CD14-positive monocyte (primary cell): ENCODE results near the gene AVP. TPM values are rescaled to one million over a fixed set of nuclear protein-coding genes. Genes with fewer than 3 reads are reported as not detected.
A peak's percentile ranks its signal among the peaks of the same experiment; 100 is the strongest.

Experiments
- DNase-seq, 3 donors: peaks; one replicate each; pipeline ENCODE4 v3.0.0-alpha.2; 2011 to 2022
- H2AFZ ChIP-seq: 2 replicates; pipeline ENCODE4 v1.6.0; 2012; ENCODE audit warnings: mild to moderate bottlenecking, low read depth, low read length, inconsistent platforms; ENCODE audit not compliant: insufficient read depth, poor library complexity, severe bottlenecking
- H3K27ac ChIP-seq, 2 donors: 1 replicate in 1 of 2; 2 replicates in 1 of 2; pipeline ENCODE4 v1.5.1; 2012 to 2013; ENCODE audit warnings: low read length in 2 of 2, control low read depth in 1 of 2, inconsistent platforms in 1 of 2, low read depth in 1 of 2, mild to moderate bottlenecking in 1 of 2
- H3K27me3 ChIP-seq, 2 donors: one replicate each; pipeline versions ENCODE4 v1.6.0 to v1.6.1; 2011 to 2013; ENCODE audit warnings: low read length in 2 of 2; ENCODE audit not compliant: control insufficient read depth in 2 of 2, insufficient read depth in 2 of 2
- H3K36me3 ChIP-seq, 2 donors: replicated peaks in 1 of 2; 1 replicate in 1 of 2; 2 replicates in 1 of 2; pipeline versions ENCODE4 v1.5.1 to v1.6.1; 2012 to 2013; ENCODE audit warnings: low read length in 2 of 2, control low read depth in 1 of 2, inconsistent platforms in 1 of 2, mild to moderate bottlenecking in 1 of 2; ENCODE audit not compliant: insufficient read depth in 2 of 2, control insufficient read depth in 1 of 2
- H3K4me1 ChIP-seq, 2 donors: 1 replicate in 1 of 2; 2 replicates in 1 of 2; pipeline versions ENCODE4 v1.5.1 to v1.6.1; 2012 to 2013; ENCODE audit warnings: low read length in 2 of 2, control low read depth in 1 of 2, inconsistent platforms in 1 of 2, mild to moderate bottlenecking in 1 of 2, moderate library complexity in 1 of 2; ENCODE audit not compliant: insufficient read depth in 2 of 2, control insufficient read depth in 1 of 2
- H3K4me2 ChIP-seq: replicated peaks from 2 replicates; pipeline ENCODE3; 2012; ENCODE audit warnings: low read length, moderate library complexity, mild to moderate bottlenecking; ENCODE audit not compliant: poor library complexity, severe bottlenecking; ENCODE audit errors: extremely low read depth
- H3K4me3 ChIP-seq, 3 experiments: fragments of 200-600 bp in 1 of 3; sonication (generic) in 1 of 3; replicated peaks in 1 of 3; 1 replicate in 2 of 3; 2 replicates in 1 of 3; pipeline ENCODE4 v1.5.1; 2011 to 2013; ENCODE audit warnings: low read length in 3 of 3, mild to moderate bottlenecking in 3 of 3, control low read depth in 2 of 3, low read depth in 2 of 3, inconsistent platforms in 1 of 3, moderate library complexity in 1 of 3
- H3K79me2 ChIP-seq: 2 replicates; pipeline ENCODE4 v1.6.0; 2012; ENCODE audit warnings: mild to moderate bottlenecking, control low read depth, inconsistent platforms, low read length, moderate library complexity; ENCODE audit not compliant: insufficient read depth
- H3K9ac ChIP-seq: 2 replicates; pipeline ENCODE4 v1.6.0; 2017; ENCODE audit warnings: low read length, mild to moderate bottlenecking; ENCODE audit not compliant: insufficient read depth, poor library complexity, severe bottlenecking
- H3K9me3 ChIP-seq, 2 donors: replicated peaks in 1 of 2; 1 replicate in 1 of 2; 2 replicates in 1 of 2; pipeline versions ENCODE4 v1.5.1 to v1.6.1; 2012 to 2013; ENCODE audit warnings: low read length in 2 of 2, control low read depth in 1 of 2; ENCODE audit not compliant: control insufficient read depth in 1 of 2, insufficient read depth in 1 of 2
- H4K20me1 ChIP-seq: 2 replicates; pipeline ENCODE4 v1.6.0; 2012; ENCODE audit warnings: mild to moderate bottlenecking, low read length, control low read depth, moderate library complexity; ENCODE audit not compliant: insufficient read depth
- H3K27ac Mint-ChIP-seq, 7 donors: one replicate each; pipeline ENCODE4 v1.8.0; 2020; ENCODE audit warnings: mild to moderate bottlenecking in 7 of 7, mixed read lengths in 7 of 7, moderate library complexity in 6 of 7, inconsistent platforms in 2 of 7
- H3K27me3 Mint-ChIP-seq, 3 donors: one replicate each; pipeline ENCODE4 v1.8.0; 2021 to 2022; ENCODE audit warnings: low read depth in 3 of 3, mild to moderate bottlenecking in 3 of 3, mixed read lengths in 3 of 3, moderate library complexity in 3 of 3, inconsistent platforms in 1 of 3
- H3K36me3 Mint-ChIP-seq, 2 donors: one replicate each; pipeline ENCODE4 v1.8.0; 2020; ENCODE audit warnings: mixed read lengths in 2 of 2, inconsistent platforms in 1 of 2, mild to moderate bottlenecking in 1 of 2
- H3K4me1 Mint-ChIP-seq: one replicate; pipeline ENCODE4 v1.8.0; 2020; ENCODE audit warnings: mild to moderate bottlenecking, mixed read lengths
- H3K4me3 Mint-ChIP-seq, 2 donors: one replicate each; pipeline ENCODE4 v1.8.0; 2020; ENCODE audit warnings: mild to moderate bottlenecking in 2 of 2, mixed read lengths in 2 of 2, moderate library complexity in 1 of 2
- H3K9me3 Mint-ChIP-seq, 7 donors: one replicate each; pipeline ENCODE4 v1.8.0; 2020 to 2022; ENCODE audit warnings: mixed read lengths in 7 of 7, mild to moderate bottlenecking in 6 of 7, moderate library complexity in 6 of 7, inconsistent platforms in 2 of 7
- WGBS: methylation state at CpG from one replicate; pipeline ENCODE4 v1.1.5; 2013; ENCODE audit warnings: missing lambda C conversion rate; ENCODE audit not compliant: insufficient coverage; 5-methylcytosine and 5-hydroxymethylcytosine counted together
- intact Hi-C, 2 donors: fragments of 100-400 bp; cut with micrococcal nuclease; formaldehyde crosslinking; loops; one replicate each; pipeline versions ENCODE4 v1.15.0 to v1.15.1; 2023
- polyA plus RNA-seq, 3 donors: library from polyadenylated mRNA; depleted of rRNA in 1 of 3; unstranded in 2 of 3; stranded (reverse) in 1 of 3; fragments of 300-500 nt in 2 of 3; fragments of >200 nt in 1 of 3; fragmentation: Illumina TruSeq in 2 of 3; gene quantifications; 1 replicate in 2 of 3; 2 replicates in 1 of 3; pipeline ENCODE4 v1.2.3, GENCODE V29; 2012 to 2021
- TF ChIP-seq, protein P1 (sequence below): fragments of 200-600 bp; IDR thresholded peaks from one replicate; pipeline ENCODE4 v1.8.0; 2022; ENCODE audit warnings: antibody characterized with exemption, mild to moderate bottlenecking

The AVP gene
- polyA plus RNA-seq, 3 donors, result not detected

GRCh38 chr20:3105256-3106137 lies 21.0 kb upstream of the AVP start:
- Histone ChIP-seq H3K4me2 (no peak overlapping the region), H4K20me1 (peaks cover 3% of the 10 kb centered on the region), H3K27ac (no peak overlapping the region), H3K36me3 (peaks cover 13 to 33% of the 10 kb centered on the region in 2 donors), H3K79me2 (no peaks in the 10 kb centered on the region), H3K9ac (no peak overlapping the region), H3K9me3 (no peaks in the 10 kb centered on the region), H3K4me3 (no peak overlapping the region), H3K27me3 (peaks cover 0 to 2% of the 10 kb centered on the region in 2 donors), H3K4me1 (peaks cover 10 to 32% of the 10 kb centered on the region in 2 donors), H2AFZ (no peak overlapping the region)
- Mint-ChIP-seq H3K36me3 (peaks cover 22 to 32% of the 10 kb centered on the region in 2 donors), H3K9me3 (peaks cover 0 to 3% (median 0%) of the 10 kb centered on the region in 7 donors), H3K27ac (peak overlapping the region in 1 of 7 donors; percentile 24), H3K4me3 (no peak overlapping the region), H3K27me3 (peaks cover 11 to 27% (median 11%) of the 10 kb centered on the region in 3 donors), H3K4me1 (peaks cover 28% of the 10 kb centered on the region)
- no peak for DNase-seq
- WGBS, result 97% methylated on average over 5 of the region's 18 CpGs
- TF ChIP-seq, protein P1, sequence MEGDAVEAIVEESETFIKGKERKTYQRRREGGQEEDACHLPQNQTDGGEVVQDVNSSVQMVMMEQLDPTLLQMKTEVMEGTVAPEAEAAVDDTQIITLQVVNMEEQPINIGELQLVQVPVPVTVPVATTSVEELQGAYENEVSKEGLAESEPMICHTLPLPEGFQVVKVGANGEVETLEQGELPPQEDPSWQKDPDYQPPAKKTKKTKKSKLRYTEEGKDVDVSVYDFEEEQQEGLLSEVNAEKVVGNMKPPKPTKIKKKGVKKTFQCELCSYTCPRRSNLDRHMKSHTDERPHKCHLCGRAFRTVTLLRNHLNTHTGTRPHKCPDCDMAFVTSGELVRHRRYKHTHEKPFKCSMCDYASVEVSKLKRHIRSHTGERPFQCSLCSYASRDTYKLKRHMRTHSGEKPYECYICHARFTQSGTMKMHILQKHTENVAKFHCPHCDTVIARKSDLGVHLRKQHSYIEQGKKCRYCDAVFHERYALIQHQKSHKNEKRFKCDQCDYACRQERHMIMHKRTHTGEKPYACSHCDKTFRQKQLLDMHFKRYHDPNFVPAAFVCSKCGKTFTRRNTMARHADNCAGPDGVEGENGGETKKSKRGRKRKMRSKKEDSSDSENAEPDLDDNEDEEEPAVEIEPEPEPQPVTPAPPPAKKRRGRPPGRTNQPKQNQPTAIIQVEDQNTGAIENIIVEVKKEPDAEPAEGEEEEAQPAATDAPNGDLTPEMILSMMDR, result no peak
- intact Hi-C loops, result no loop called here

DNA sequence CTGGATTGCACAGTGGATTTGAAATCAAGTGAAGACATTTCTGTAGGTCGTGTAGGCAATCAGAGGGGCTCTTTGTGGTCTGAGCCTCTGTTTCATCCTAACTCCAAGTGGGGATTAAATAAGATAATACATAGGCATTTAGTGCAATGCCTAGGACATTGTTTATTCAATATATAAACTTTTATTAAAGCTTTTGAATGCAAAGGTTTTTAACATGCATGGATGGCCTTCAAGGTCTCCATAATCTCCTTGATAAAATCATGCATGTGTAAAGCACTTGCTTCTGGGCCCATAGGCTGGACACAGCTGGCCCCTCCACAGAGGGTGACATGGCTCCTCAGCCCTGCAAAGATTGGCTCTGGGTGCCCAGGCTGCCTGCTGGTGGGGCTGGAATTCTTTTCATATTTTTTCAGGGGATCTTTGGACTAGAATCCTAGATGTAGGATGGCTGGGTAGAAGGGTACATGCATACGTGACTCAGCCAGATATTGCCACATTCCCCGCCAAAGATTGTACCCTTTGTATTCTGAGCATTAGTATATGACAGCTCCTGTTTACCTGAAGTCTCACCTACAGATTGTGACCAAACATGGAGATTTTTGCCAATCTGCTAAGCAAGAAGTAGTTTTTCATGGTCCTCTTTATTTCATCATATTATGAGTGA lies 19.0 kb upstream of the AVP start:
- Histone ChIP-seq H3K9me3 (no peaks in the 10 kb centered on the region), H3K79me2 (no peaks in the 10 kb centered on the region), H3K9ac (no peak overlapping the region), H4K20me1 (peaks cover 3% of the 10 kb centered on the region), H3K36me3 (peaks cover 0 to 13% of the 10 kb centered on the region in 2 donors), H3K4me2 (no peak overlapping the region), H2AFZ (no peak overlapping the region), H3K27ac (no peak overlapping the region), H3K27me3 (peaks cover 0 to 2% of the 10 kb centered on the region in 2 donors), H3K4me1 (peaks cover 7 to 21% of the 10 kb centered on the region in 2 donors), H3K4me3 (no peak overlapping the region)
- no peak for DNase-seq
- peaks cover 11 to 30% (median 11%) of the 10 kb centered on the region in 3 donors for H3K27me3 Mint-ChIP-seq
- peaks cover 0 to 3% (median 0%) of the 10 kb centered on the region in 7 donors for H3K9me3 Mint-ChIP-seq
- intact Hi-C loops, result no loop called here
- H3K4me3 Mint-ChIP-seq, result no peak overlapping the region
- no peak overlapping the region for H3K27ac Mint-ChIP-seq
- peaks cover 14 to 17% of the 10 kb centered on the region in 2 donors for H3K36me3 Mint-ChIP-seq
- H3K4me1 Mint-ChIP-seq, result peaks cover 21% of the 10 kb centered on the region
- TF ChIP-seq, protein P1, result no peak
- no CpG with 5 or more reads among the region's 3 CpGs for WGBS
